HTERT RPE-1 (cell line): ENCODE results near the gene ELP5.

ENCODE experiments used
- in situ Hi-C: fragments of 300-500 bp; cut with MboI; formaldehyde crosslinking; loops from 4 replicates; pipeline ENCODE4 v1.14.3; 2020; ENCODE audit warnings: low sequenced_read_pairs

The ELP5 gene, protein sequence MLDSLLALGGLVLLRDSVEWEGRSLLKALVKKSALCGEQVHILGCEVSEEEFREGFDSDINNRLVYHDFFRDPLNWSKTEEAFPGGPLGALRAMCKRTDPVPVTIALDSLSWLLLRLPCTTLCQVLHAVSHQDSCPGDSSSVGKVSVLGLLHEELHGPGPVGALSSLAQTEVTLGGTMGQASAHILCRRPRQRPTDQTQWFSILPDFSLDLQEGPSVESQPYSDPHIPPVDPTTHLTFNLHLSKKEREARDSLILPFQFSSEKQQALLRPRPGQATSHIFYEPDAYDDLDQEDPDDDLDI

DNA sequence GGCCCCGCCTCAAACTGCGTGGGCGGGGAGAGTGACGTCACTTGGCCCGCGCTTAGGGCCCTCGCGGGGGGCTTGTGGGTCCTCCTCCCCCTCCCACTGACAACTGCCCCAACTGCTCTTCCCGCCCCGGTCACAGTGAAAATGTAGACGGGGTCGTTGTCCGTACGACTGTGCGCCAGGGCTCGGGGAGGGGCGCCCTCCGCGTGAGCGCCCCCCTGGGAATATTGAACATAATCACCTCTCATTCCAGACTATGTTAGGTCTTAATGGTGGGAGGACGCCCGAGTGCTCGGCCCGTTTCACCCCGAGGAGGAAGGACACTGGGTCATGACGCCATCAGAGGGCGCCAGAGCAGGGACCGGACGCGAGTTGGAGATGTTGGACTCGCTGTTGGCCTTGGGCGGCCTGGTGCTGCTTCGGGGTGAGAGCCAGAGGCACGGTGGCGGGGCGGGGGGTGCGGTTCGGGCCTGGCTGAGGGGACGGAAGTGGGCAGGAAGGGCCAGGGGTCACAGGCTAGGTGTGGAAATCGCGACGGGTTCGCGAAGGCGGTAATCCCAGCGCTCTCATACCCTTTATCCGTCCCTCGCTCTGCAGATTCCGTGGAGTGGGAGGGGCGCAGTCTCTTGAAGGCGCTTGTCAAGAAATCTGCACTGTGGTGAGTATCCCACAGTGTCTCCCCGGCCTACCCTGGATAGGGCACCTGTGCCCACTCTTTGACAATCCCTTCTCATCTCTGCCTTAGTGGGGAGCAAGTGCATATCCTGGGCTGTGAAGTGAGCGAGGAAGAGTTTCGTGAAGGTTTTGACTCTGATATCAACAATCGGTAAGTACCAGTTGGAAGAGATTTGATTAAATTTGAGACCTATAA, at the start of gene ELP5:
ELP5 (plus strand) TSS at position 40 of the 868 bp plus-strand sequence; CDS start at position 376, 336 bp downstream.
- in situ Hi-C loops, result no loop called here

DNA sequence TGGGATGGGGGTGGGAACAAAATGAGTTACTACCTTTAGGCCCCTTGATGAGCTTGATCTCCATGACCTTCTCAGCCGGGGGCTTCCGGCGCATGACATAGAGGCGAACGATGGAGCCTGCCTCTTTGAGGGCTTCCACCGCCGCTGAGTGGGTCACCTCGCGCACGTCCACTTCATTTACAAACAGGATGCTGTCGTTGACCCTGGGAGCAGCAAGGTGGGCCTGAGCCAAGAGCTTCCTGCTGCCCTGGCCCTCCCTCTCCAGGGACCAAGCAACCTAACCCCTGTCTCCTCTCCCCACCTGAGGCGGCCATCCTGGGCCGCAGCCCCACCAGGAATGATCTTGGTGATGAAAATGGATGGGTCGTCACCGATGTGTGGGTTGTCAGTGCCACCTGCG, 48.6 kb upstream of the ELP5 start:
- in situ Hi-C loops, result no loop called here

DNA sequence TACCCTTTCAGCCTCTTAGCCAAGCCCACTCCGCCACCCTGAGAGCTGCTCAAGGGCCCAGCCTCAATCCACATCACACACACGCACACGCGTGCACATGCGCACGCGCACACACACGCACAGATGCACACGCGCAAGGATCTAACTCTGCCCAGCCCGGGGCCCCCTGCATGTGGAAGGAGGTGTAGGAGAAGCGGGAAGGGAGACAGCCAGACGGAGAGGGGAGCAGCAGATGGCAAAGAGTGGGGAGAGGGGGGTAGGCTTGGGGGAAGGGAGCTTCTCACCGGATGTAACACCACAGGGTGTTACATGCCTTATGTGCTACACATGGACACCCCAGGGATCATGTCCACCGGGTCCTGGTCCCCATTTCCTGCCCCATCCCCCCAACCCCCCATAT, 47.7 kb upstream of the ELP5 start:
- in situ Hi-C loops, result no loop called here

- in situ Hi-C loops, result no loop called here
These were observed 47.1 kb upstream of the ELP5 start for GRCh38 chr17:7204828-7205461.

DNA sequence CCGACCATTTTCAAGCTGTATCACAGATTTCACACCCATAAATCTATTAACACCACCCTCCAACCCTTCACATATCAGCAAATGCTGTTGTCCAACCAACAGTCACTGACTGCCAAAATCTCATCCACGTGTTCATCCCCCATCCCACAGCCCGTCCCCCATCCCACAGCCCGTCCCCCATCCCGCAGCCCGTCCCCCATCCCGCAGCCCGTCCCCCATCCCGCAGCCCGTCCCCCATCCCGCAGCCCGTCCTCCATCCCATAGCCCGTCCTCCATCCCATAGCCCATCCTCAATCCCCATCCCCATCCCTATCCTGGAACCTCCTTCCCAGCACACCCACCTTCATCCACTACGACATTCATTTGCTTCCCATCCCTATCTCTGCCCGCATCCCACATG, 46.5 kb upstream of the ELP5 start:
- in situ Hi-C loops, result no loop called here

- in situ Hi-C loops, result no loop called here
These were observed 44.7 kb upstream of the ELP5 start for GRCh38 chr17:7207120-7208001.

GRCh38 chr17:7208027-7208571, 43.9 kb upstream of the ELP5 start:
- in situ Hi-C loops, result no loop called here

DNA sequence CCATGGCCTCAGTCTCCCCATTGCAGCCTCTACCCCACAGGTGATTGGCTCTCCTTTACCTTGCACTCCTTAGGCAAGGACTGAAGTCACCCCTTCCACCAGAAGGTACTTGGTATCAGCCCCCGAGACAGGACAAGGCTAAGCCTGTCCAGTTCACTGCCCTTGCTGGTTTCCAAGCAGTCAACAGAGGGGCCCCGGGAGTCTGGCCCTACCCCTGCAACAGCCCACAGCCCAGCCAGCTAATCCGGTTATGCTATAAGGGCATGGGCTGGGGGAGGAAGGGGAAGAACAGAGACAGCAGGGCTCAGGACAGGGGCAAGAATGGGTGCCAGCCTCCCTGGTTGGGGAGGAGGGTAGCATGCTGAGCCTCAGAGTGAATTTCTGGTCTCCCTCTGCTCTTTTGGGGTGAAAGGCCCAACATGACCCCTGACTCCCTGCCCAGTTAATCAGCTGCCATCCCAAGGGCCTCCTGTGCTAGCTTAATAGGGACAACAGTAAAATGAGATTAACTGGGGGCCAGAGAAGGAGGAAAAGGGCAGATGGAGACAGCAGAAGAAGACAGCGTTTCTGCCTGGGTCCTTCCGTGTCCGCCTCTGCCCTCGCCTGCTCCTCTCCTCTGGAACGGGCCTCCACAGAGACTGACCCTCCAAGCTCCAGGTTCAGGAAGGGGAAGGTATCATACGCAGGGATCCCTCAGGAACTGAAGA, 43.1 kb upstream of the ELP5 start:
- in situ Hi-C loops, result no loop called here

GRCh38 chr17:7211491-7212273, 40.3 kb upstream of the ELP5 start:
- in situ Hi-C loops, result no loop called here

GRCh38 chr17:7213895-7214299, 38.1 kb upstream of the ELP5 start:
- in situ Hi-C loops, result no loop called here

- in situ Hi-C loops, result no loop called here
These were observed 37.5 kb upstream of the ELP5 start for GRCh38 chr17:7214300-7215135.

DNA sequence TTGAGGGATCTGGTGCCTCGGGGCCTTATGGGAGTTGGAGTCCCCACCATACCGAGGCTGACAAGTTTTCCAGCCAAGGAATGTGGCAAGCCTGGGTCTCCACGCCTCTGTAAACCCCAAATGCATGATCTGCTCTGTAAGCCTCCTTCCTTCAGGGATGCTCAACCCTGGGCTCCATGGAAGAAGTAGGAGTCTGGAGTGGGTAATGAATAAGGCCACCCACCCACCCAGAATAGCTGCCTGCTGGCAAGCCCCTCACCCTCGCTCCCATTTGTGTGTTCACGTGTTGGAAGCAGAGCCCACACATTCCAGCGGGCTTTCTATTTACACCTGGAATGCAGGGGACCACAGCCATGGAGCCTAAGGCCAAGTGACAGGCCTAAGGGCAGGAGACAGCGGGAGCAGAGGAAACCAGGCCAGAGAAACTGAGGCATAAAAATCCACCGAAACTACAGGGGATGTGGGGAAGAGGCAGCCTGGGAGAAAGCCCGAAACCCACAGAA, 36.8 kb upstream of the ELP5 start:
- in situ Hi-C loops, result no loop called here

DNA sequence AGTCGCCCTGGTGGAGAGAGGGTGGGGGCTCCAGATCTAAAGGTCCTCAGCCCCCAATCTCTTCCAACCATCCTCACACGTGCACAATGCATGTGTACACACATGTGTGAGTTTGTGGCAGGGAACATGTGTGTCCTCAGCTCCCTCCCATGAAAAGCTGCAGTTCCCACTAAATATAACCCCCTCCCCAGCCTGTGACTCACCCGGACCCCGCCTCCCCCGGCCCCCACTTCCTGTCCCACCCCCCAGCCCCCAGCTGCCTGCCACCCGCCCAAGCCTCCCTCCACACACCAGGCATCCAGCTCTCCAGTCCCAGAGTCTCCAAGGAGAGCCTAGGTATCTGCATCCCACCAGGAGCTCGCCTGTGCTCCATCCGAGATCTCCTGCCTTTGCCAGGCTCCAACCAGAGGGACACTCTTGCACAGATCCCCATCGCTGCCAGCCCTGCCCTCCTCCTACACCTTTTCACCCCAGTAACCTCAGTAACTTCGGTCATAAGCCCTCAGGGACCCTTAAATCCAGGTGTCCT, 36.3 kb upstream of the ELP5 start:
- in situ Hi-C loops, result no loop called here

GRCh38 chr17:7216242-7217112, 35.5 kb upstream of the ELP5 start:
- in situ Hi-C loops, result no loop called here

DNA sequence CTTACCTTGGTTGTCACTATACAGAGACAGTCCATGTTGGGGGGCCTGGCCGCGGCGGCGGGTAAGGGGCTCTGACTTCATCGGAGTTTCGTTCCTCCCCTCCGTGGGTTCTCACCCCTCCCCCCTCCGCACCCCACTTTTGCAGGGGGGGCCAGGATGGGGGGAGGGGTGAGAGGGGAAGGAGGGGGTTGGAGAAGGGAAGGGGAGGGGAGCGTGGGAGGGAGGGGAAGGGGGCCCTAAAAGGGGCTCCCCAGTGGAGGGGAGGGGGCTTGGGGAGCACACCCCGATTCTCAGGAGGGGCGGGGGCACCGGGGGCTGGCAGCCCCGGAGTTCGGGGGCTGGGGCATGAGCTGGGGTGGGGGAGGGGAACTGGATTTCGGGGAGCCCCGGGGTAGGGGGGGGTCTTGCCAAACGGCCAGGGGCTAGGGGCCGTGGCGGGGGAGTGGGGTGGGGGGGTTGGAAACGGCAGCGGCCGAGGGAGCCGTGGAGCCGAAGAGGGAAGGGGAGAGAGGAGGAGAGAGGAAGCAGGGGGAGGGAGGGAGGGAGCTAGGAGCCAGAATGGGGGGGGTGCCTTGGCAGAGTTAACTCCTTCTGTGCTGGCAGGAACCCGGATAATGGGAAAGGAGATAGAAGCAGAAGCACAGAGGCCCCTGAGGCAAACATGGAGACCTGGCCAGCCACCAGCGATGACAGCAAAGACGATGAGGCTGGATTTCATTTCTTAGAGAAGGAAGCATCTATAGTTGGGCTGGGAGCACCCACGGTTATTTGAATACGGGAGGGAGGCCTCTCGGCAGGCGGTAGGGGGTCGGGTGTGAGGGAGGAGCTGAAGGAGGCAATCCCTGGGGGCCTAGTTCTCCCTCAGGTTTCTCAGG, 34.7 kb upstream of the ELP5 start:
- in situ Hi-C loops, result no loop called here

- in situ Hi-C loops, result no loop called here
These were observed 33.8 kb upstream of the ELP5 start for GRCh38 chr17:7218166-7218565.
